HT1080 (cell line): Measurements from ENCODE around the gene NUDT15. TPM values are rescaled to one million over a fixed set of nuclear protein-coding genes. Genes with fewer than 3 reads are reported as not detected.
"Not testable (repeated sequence)": the region's sequence is repeated elsewhere in the genome, so short reads cannot be mapped to it uniquely, and the experiment has no call there.

Experiments used
- DNase-seq: peaks from one replicate; pipeline ENCODE4 v3.0.0-alpha.2; 2015; ENCODE audit warnings: low read depth
- polyA plus RNA-seq, 2 experiments: library from polyadenylated mRNA; depleted of rRNA; stranded (reverse); fragments of >200 nt; gene quantifications; 2 replicates each; pipeline ENCODE4 v1.2.3, GENCODE V29; 2015
- total RNA-seq: library from RNA; depleted of rRNA; stranded (reverse); fragments of >200 nt; shearing (Covaris generic); gene quantifications from 2 replicates; pipeline ENCODE4 v1.2.3, GENCODE V29; 2014; rRNA removed

NUDT15 gene
- total RNA-seq: 60.7 and 67.0 TPM in 2 replicates
- 65.0 and 69.2 TPM in 2 replicates for polyA plus RNA-seq (2015; cell fraction: cytosol; rRNA removed)
- 21.0 and 22.5 TPM in 2 replicates for polyA plus RNA-seq (2015; cell fraction: nucleus; rRNA removed)

DNA sequence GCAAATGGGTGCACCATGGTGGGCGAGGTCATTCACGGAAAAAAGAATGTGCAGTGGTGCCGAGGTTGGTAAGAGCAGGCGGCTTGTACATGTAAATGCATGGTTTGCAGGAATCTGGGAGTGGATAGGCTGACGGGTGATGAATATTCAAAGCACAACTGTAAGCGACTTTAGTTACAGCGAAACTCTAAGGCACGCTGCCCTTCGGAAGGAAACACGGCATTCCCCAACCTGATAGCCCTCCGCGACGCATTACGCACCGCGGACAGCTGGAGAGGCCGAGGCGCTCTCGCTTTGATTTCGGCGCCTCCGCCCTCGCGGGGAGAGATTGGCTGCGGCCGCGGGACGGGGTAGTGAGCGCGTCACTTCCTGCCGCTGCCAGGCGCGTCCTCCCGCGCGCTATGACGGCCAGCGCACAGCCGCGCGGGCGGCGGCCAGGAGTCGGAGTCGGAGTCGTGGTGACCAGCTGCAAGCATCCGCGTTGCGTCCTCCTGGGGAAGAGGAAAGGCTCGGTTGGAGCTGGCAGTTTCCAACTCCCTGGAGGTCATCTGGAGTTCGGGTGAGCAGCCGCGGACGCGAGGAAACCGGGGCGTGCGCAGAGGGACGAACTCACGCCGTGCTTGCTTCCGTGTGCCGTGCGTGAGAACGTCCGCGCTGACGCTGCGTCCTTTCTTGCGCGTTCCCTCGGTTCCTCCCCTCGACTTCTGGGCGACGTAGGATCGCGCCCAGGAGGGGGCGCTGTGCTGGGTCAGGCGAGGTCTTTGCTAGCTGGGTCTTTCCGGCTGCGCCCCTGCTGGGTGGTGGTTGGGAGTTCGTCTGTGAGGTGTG lies at the start of gene NUDT15:
Gene NUDT15, plus strand, starts transcription at position 381 of the 828 bp plus-strand sequence. Its CDS starts 21 bp downstream, at position 402.
- DNase-seq: peak; percentile 96

DNA sequence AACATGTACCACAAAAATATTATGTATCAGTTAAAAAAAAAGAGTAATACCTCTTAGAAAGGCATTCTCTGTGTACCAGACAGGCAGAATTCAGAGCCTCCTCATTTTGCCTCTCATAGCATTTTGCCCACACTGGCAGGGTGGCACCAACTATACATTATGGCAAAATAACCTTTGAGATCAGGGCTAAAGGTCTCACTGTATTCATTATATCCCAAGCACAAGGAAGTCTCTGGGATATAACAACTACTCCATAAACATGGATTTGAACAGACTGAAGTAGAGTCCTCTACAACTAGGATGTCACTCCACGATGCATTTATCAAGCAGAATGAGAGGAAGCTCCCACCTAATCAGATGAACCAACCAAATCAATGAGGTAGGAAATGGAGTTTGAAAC lies 47.1 kb upstream of the NUDT15 start:
- no peak for DNase-seq

- DNase-seq: no peak
Measured at GRCh38 chr13:47990920-47991466, 46.5 kb upstream of the NUDT15 start.

GRCh38 chr13:47991859-47992258 lies 45.7 kb upstream of the NUDT15 start:
- no peak for DNase-seq

DNA sequence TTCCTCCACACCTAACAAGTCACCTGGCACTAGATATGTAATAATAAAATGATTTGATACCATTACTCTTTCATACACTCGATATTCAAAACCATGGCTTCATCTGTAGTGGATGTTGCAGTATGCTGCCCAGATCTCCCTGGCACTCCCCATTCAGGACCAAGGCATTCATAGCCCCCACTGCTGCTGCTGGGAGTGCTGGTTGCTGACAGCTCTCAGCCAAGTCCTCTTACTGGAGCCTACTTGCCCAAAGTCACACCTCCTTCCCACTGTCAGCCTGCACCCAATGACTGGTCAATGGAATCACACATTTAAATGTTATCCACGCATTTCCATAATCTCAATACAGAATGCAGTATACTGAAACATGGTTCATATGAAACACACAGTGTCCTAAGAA lies 40.1 kb upstream of the NUDT15 start:
- DNase-seq: no peak

DNA sequence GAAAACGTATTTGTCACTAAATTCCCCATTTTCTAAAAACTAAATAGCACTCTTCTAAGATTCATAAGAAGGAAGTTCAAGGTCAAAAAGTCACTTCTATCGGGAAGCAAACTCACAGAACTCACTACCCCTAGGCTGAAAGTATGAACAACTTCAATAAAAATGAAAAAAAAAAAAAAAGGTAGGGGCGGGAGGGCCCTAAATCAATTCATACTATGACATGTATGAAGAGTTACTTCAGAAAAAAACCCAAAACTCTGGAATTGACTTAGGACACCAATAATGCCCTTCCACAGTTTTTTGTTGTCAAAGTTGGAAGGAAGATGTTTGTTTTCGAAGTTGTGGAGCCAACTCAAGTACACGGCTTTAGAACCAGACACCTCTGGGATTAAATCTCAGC lies 37.6 kb upstream of the NUDT15 start:
- DNase-seq: no peak

DNA sequence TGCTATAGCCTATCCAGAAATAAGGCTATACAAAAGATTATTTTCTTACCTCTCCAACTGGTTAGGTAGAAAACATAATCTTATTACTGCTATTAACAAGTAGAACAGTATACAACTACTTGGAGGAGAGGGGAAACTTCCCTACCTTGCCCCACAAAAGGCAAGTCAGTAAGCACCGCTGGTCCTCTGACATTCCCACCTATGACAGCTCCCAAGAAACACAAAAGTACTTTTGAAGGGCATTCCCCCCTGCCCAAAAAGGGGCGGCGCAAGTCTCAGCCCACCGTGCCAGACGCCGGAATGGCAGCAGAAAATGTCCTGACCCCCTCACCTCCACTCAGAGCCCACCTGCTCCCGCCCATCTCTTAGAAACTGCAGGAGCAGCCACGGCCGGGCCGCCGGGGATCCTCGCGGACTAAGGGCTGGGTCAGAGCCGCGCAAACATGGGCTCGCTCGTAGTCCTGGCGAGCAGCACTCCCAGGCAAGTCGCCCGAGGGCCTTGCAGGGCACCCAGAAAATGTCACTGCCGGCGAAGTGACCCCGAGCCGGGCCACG lies 36.9 kb upstream of the NUDT15 start:
- DNase-seq: no peak

GRCh38 chr13:48001114-48001881 lies 36.2 kb upstream of the NUDT15 start, which contains the start of gene SUCLA2:
Gene SUCLA2, minus strand, starts transcription at chr13:48001273. Its CDS starts 4 bp downstream, at chr13:48001269.
- DNase-seq: peak; percentile 85

DNA sequence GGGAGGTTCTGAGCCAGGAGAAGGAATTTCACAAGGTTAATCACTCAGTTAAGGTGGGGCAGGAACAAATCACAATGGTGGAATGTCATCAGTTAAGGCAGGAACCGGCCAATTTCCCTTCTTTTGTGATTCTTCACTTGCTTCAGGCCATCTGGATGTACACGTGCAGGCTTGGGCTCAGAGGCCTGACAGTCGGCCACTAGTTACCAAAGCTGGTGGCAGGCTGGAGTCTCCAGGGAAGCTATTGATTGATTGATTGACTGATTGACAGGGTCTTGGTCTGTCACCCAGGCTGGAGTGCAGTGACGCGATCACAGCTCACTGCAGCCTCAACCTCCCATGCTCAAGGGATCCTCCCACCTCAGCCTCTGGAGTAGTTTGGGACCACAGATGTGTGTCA lies 35.5 kb upstream of the NUDT15 start:
- DNase-seq: not testable (repeated sequence)

GRCh38 chr13:48004201-48004600 lies 33.3 kb upstream of the NUDT15 start:
- DNase-seq: no peak

GRCh38 chr13:48006396-48006795 lies 31.1 kb upstream of the NUDT15 start:
- DNase-seq: peak; percentile 21

DNA sequence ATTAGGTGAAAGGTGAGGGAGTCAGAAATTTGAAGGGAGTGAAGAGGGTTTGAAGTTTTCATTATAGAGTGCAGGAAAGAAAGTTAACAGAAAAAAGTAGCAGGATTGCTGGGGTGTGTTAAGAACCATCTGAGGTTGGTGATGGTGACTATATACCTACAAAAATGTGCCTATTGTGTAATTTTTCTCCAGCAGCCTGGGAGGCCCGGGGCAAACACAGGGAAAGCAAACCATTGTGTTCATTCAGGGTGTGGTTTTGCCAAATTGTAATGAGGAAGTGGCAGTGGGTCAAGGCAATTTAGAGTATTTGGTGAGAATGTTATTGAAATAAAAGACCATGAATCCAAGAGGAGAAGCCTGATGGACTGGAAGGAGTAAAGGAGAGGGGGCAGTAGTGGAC lies 28.2 kb upstream of the NUDT15 start:
- DNase-seq: peak; percentile 82

GRCh38 chr13:48010698-48011097 lies 26.8 kb upstream of the NUDT15 start:
- no peak for DNase-seq

DNA sequence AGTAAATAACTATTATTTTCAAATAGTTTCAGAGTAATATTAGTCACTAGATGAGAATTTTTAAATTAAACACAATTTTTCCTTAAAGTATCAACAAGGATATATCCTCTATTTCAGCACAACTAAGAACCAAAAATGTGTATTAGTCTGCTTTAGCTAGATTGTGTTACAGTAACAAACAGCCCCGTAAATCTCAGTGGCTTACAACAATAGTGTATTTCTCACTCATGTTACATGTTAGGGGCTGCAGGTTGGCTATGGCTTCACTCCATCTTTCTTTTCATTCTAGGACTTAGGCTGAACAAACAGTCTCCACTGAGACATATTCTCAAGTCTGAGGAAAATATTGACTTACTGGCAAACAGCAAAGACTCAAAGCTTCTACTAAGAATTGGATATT lies 24.9 kb upstream of the NUDT15 start:
- DNase-seq: no peak

DNA sequence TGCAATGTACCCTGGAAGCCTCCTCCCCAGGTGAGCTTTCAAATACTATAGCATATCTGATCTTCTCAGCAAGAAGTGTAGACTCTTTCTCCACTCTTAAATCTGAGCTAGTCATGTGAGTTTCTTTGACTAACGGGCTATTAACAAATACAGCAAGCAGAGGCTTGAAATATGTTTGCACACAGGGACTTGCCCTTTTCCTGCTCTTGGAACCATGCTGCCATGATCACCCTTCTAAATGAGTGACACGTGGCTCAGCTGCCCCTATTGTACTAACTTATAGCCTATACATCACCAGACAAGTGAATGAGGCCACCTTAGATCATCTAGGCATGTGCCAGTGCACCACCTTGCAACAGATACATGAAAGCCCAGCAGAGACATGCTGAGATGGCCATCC lies 23.2 kb upstream of the NUDT15 start:
- DNase-seq: no peak

DNA sequence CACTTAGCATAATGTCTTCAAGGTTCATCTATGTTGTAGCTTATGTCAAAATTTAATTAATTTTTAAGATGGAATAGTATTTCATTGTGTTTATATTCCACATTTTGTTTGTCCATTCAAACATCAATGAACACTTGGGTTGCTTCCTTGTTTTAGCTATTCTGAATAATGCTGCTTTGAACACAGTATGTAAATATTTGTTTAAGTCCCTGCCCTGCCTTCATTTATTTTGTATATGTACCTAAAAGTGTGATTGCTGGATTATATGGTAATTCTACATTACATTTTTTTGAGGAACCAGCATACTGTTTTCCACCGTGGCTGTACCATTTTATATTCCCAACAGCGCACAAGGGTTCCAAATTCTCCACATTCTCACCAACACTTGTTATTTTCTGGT lies 18.9 kb upstream of the NUDT15 start:
- DNase-seq: no peak

- DNase-seq: no peak
Measured at GRCh38 chr13:48019796-48020195, 17.7 kb upstream of the NUDT15 start.

DNA sequence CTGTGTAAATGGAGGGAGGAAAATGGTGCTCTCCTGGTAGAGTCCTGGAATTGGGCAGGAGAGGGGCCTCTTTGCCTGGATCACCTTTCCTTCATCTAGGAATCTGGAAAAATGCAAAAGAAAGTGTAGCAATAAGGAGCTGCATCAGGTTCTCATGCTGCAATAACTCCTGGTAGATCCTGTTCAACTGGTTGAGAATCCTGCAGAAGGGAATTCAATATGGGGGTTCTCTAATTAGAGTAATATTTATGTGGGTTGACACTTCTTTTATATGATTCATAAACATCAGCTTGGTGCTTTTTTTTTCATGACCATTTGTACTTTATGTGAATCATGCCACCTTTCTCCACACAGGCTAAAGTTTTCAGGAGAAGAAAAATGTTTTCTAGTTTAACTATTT lies 9.5 kb upstream of the NUDT15 start:
- no peak for DNase-seq

DNA sequence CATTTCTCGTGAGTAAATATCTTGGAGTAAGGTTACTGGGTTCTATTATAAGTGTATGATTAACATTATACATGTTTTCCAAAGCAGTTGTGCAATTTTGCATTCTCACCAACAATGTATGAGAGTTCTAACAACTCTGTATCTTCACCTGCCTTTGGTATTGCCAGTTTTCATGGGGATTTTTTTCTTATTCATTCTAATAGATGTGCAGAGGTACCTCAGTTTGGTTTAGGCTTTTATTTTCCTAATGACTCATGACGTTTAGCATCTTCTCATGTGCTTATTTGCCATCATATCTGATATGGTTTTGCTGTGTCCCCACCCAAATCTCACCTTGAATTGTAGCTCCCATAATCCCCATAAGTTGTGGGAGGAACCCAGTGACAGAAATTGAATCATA lies 7.7 kb upstream of the NUDT15 start:
- DNase-seq: no peak

GRCh38 chr13:48038761-48039160 lies 1.2 kb downstream of the NUDT15 start:
- peak; percentile 4 for DNase-seq

- DNase-seq: no peak
Measured at GRCh38 chr13:48040049-48040448, 2.5 kb downstream of the NUDT15 start.

DNA sequence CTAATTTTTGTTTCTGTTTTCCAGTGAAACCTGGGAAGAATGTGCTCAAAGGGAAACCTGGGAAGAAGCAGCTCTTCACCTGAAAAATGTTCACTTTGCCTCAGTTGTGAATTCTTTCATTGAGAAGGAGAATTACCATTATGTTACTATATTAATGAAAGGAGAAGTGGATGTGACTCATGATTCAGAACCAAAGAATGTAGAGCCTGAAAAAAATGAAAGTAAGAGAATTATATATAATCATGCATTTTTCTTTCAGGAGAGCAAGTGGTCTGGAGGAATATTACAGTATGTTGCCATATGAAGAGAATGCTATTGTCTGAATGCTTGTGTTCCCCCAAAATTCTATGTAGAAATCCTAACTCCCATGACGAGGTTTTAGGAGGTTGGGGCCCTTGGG lies 3.4 kb downstream of the NUDT15 start:
- peak; percentile 10 for DNase-seq
